Stomach (tissue), 9 donors: ENCODE results near the gene VIL1. TPM values are rescaled to one million over a fixed set of nuclear protein-coding genes. Genes with fewer than 3 reads are reported as not detected.

ENCODE experiments used
- DNase-seq, 2 donors: peaks; one replicate each; pipeline versions ENCODE4 v3.0.0 to v3.0.0-alpha.2; 2013 to 2019
- H3K27ac ChIP-seq, 5 donors: fragments of 200-600 bp in 4 of 5; sonication (generic) in 4 of 5; one replicate each; pipeline ENCODE4 v1.5.1; 2013 to 2019; ENCODE audit warnings: mild to moderate bottlenecking in 1 of 5, moderate library complexity in 1 of 5
- H3K27me3 ChIP-seq, 3 donors: fragments of 200-600 bp; sonication (generic); one replicate each; pipeline ENCODE4 v1.5.1; 2017 to 2019; ENCODE audit warnings: mixed run types in 1 of 3
- H3K36me3 ChIP-seq, 4 donors: fragments of 200-600 bp; sonication (generic); 1 replicate in 3 of 4; 2 replicates in 1 of 4; pipeline ENCODE4 v1.5.1; 2016 to 2019
- H3K4me1 ChIP-seq, 4 donors: fragments of 200-600 bp; sonication (generic); one replicate each; pipeline ENCODE4 v1.5.1; 2016 to 2019
- H3K4me3 ChIP-seq, 4 donors: fragments of 200-600 bp; sonication (generic) in 3 of 4; one replicate each; pipeline ENCODE4 v1.5.1; 2016 to 2019; ENCODE audit warnings: mild to moderate bottlenecking in 1 of 4
- H3K9me3 ChIP-seq, 4 donors: fragments of 200-600 bp; sonication (generic); one replicate each; pipeline ENCODE4 v1.5.1; 2016 to 2019
- CTCF ChIP-seq, 7 experiments: fragments of 450-650 bp in 4 of 7; fragments of 200-600 bp in 3 of 7; sonication (generic) in 3 of 7; IDR thresholded peaks; one replicate each; pipeline ENCODE4 v1.5.1; 2016 to 2019; ENCODE audit warnings: antibody characterized with exemption in 7 of 7, control low read depth in 2 of 7, mild to moderate bottlenecking in 1 of 7
- EP300 ChIP-seq: sonication (generic); formaldehyde crosslinking; IDR thresholded peaks from one replicate; pipeline ENCODE4 v1.6.1; 2017; ENCODE audit warnings: antibody characterized with exemption
- POLR2A ChIP-seq, 4 donors: fragments of 450-650 bp; IDR thresholded peaks; one replicate each; pipeline ENCODE4 v1.6.1; 2016; ENCODE audit warnings: antibody characterized with exemption in 4 of 4, control low read depth in 2 of 4, mild to moderate bottlenecking in 1 of 4, moderate library complexity in 1 of 4
- POLR2AphosphoS5 ChIP-seq, 3 donors: sonication (generic); formaldehyde crosslinking; IDR thresholded peaks; one replicate each; pipeline ENCODE4 v1.6.1; 2016; ENCODE audit warnings: antibody characterized with exemption in 3 of 3
- whole genome bisulfite sequencing, 5 donors: extraction: QIAGEN DNeasy Blood & Tissue Kit in 3 of 5; methylation state at CpG; one replicate each; pipeline versions ENCODE4 v1.1.5 to v1.1.7; 2013 to 2018; 5-methylcytosine and 5-hydroxymethylcytosine counted together
- intact Hi-C: fragments of 100-400 bp; cut with DNase I; formaldehyde crosslinking; loops from one replicate; pipeline ENCODE4 v1.15.1; 2023; ENCODE audit warnings: low total_unique reads
- polyA plus RNA-seq, 3 donors: library from polyadenylated mRNA; stranded (reverse); fragments of 200-250 nt; gene quantifications; one replicate each; pipeline ENCODE4 v1.2.3, GENCODE V29; 2013
- total RNA-seq, 5 donors: library from RNA; depleted of rRNA; stranded (reverse); fragments of >200 nt; gene quantifications; one replicate each; pipeline versions ENCODE4 v1.1.0 to v1.2.3, GENCODE V29; 2014 to 2016
- donor health status: healthy with polysubstance abuse.
- donor health status: Bipolar disorder and iron deficiency.
- donor health status: healthy.

VIL1 gene
- total and polyA plus RNA-seq, 8 donors, result 0.38 to 120 (median 1.8) TPM; not detected in 1

- H3K27ac ChIP-seq, result peak overlapping the region in 4 of 5 donors; percentile 98 to 100 (median 100)
- DNase-seq, result no peak
- H3K4me1 ChIP-seq, result peaks cover 65 to 80% (median 77%) of the 10 kb centered on the region in 4 donors
- no peaks in the 10 kb centered on the region for H3K27me3 ChIP-seq
- no peaks in the 10 kb centered on the region for H3K9me3 ChIP-seq
- WGBS, 5 donors, result 72 to 76% (median 73%) methylated on average over 12 to 26 of the region's 26 CpGs; no CpG with 5 or more reads in 1 of the 5 donors
- no peak for TF ChIP-seq CTCF (IDR thresholded peaks at IDR 0.05)
- no peak for TF ChIP-seq POLR2AphosphoS5 (IDR thresholded peaks at IDR 0.05)
- no peak for TF ChIP-seq POLR2A (IDR thresholded peaks at IDR 0.05)
- no peak for TF ChIP-seq EP300
- H3K4me3 ChIP-seq, result peak overlapping the region in 1 of 4 donors; percentile 94
- intact Hi-C loops, result no loop called here
- H3K36me3 ChIP-seq, result peaks cover 35 to 44% (median 41%) of the 10 kb centered on the region in 4 donors
Measured at GRCh38 chr2:218402911-218403411, 16.0 kb upstream of the VIL1 start.

- peak overlapping the region in 1 of 4 donors; percentile 94 for H3K4me3 ChIP-seq
- intact Hi-C loops, result no loop called here
- peaks cover 35 to 44% (median 41%) of the 10 kb centered on the region in 4 donors for H3K36me3 ChIP-seq
- H3K9me3 ChIP-seq, result no peaks in the 10 kb centered on the region
- H3K27me3 ChIP-seq, result no peaks in the 10 kb centered on the region
- TF ChIP-seq CTCF (IDR thresholded peaks at IDR 0.05), result no peak
- TF ChIP-seq POLR2A (IDR thresholded peaks at IDR 0.05), result no peak
- no peak for TF ChIP-seq POLR2AphosphoS5 (IDR thresholded peaks at IDR 0.05)
- TF ChIP-seq EP300, result no peak
- WGBS, 5 donors, result 47 to 70% (median 68%) methylated on average over 7 of the region's 7 CpGs
- no peak for DNase-seq
- H3K27ac ChIP-seq, result peak overlapping the region in 4 of 5 donors; percentile 18 to 100 (median 95)
- peaks cover 61 to 76% (median 73%) of the 10 kb centered on the region in 4 donors for H3K4me1 ChIP-seq
Measured at GRCh38 chr2:218403810-218404209, 15.1 kb upstream of the VIL1 start.

- peak in 1 of 2 donors; percentile 60 for DNase-seq
- H3K4me1 ChIP-seq, result peaks cover 57 to 72% (median 71%) of the 10 kb centered on the region in 4 donors
- H3K4me3 ChIP-seq, result no peak overlapping the region
- no peak for TF ChIP-seq CTCF (IDR thresholded peaks at IDR 0.05)
- no peak for TF ChIP-seq POLR2A (IDR thresholded peaks at IDR 0.05)
- no peak for TF ChIP-seq POLR2AphosphoS5 (IDR thresholded peaks at IDR 0.05)
- no peak for TF ChIP-seq EP300
- 58 to 63% (median 59%) methylated on average over 10 to 16 of the region's 16 CpGs for WGBS, 5 donors
- H3K27ac ChIP-seq, result peak overlapping the region; percentile 73 to 100 (median 90)
- H3K9me3 ChIP-seq, result no peaks in the 10 kb centered on the region
- intact Hi-C loops, result no loop called here
- H3K27me3 ChIP-seq, result no peaks in the 10 kb centered on the region
- H3K36me3 ChIP-seq, result peaks cover 35 to 44% (median 41%) of the 10 kb centered on the region in 4 donors
Measured at GRCh38 chr2:218404351-218405085, 14.4 kb upstream of the VIL1 start.

GRCh38 chr2:218405086-218405745, 13.7 kb upstream of the VIL1 start:
- peak overlapping the region; percentile 73 to 100 (median 90) for H3K27ac ChIP-seq
- H3K4me3 ChIP-seq, result peak overlapping the region in 3 of 4 donors; percentile 39 to 52 (median 44)
- peaks cover 57 to 72% (median 71%) of the 10 kb centered on the region in 4 donors for H3K4me1 ChIP-seq
- H3K27me3 ChIP-seq, result no peaks in the 10 kb centered on the region
- no peak for DNase-seq
- H3K9me3 ChIP-seq, result no peaks in the 10 kb centered on the region
- intact Hi-C loops, result no loop called here
- WGBS, 5 donors, result 44 to 63% (median 51%) methylated on average over 5 to 8 of the region's 8 CpGs
- peaks cover 35 to 44% (median 41%) of the 10 kb centered on the region in 4 donors for H3K36me3 ChIP-seq
- TF ChIP-seq CTCF (IDR thresholded peaks at IDR 0.05) (no peak), POLR2AphosphoS5 (IDR thresholded peaks at IDR 0.05) (no peak), POLR2A (IDR thresholded peaks at IDR 0.05) (no peak), EP300 (no peak)
